Activated naive CD4-positive, alpha-beta T cell treated with anti-CD3 and anti-CD28 coated beads for 36 hours (primary cell): ENCODE measurements around the gene GABPA. TPM values are rescaled to one million over a fixed set of nuclear protein-coding genes. Genes with fewer than 3 reads are reported as not detected.
A peak's percentile ranks its signal among the peaks of the same experiment; 100 is the strongest.
"Not testable (repeated sequence)": the region's sequence is repeated elsewhere in the genome, so short reads cannot be mapped to it uniquely, and the experiment has no call there.

Source experiments
- CTCF ChIA-PET: fragments of 350-600 bp; sonication (Branson Sonifier 250); formaldehyde crosslinking; loops from one replicate; lab custom pipeline; 2021; ENCODE audit warnings: antibody characterized with exemption; lab: Charles Lee
- DNase-seq: peaks from one replicate; pipeline ENCODE4 v3.0.0-alpha.2; 2020
- H3K27ac Mint-ChIP-seq: one replicate; pipeline ENCODE4 v1.8.0; 2021; ENCODE audit warnings: mild to moderate bottlenecking, mixed read lengths
- H3K27me3 Mint-ChIP-seq: one replicate; pipeline ENCODE4 v1.8.0; 2021; ENCODE audit warnings: low read depth, mixed read lengths
- H3K36me3 Mint-ChIP-seq: one replicate; pipeline ENCODE4 v1.8.0; 2021; ENCODE audit warnings: low read depth, mixed read lengths
- H3K4me1 Mint-ChIP-seq: one replicate; pipeline ENCODE4 v1.8.0; 2021; ENCODE audit warnings: low read depth, mixed read lengths
- H3K4me3 Mint-ChIP-seq: one replicate; pipeline ENCODE4 v1.8.0; 2021; ENCODE audit warnings: mild to moderate bottlenecking, moderate library complexity, mixed read lengths
- H3K9me3 Mint-ChIP-seq: one replicate; pipeline ENCODE4 v1.8.0; 2021; ENCODE audit warnings: mixed read lengths
- intact Hi-C: fragments of 100-400 bp; cut with micrococcal nuclease; formaldehyde crosslinking; loops from one replicate; pipeline ENCODE4 v1.15.1; 2023
- total RNA-seq, 2 experiments: library from RNA; stranded (reverse); gene quantifications; one replicate each; pipeline ENCODE4 v1.2.3, GENCODE V29; 2021

Gene GABPA
- 10 to 100 TPM; 18.5 to 21.2 TPM for total RNA-seq

- peak; percentile 99 for DNase-seq
- CTCF ChIA-PET: interaction anchor here (0.9 to 4.2 kb wide), 6 partner anchors 10 to 127 kb away, joined by 3 to 26 read pairs (median 3); no protein-coding TSS in a partner anchor
- Mint-ChIP-seq H3K4me3 (peak within 1 kb of the TSS; percentile 94), H3K36me3 (peaks cover 12% of the 10 kb centered on the region), H3K4me1 (peaks cover 48% of the 10 kb centered on the region), H3K27me3 (no peaks in the 10 kb centered on the region), H3K27ac (peak within 1 kb of the TSS; percentile 99), H3K9me3 (no peaks in the 10 kb centered on the region)
- intact Hi-C loops: loop anchor here (1.0 to 5.0 kb wide), 13 partner anchors 55 to 436 kb away; partner anchors contain the start of gene JAM2
Observed at GRCh38 chr21:25734904-25735645, at the start of gene GABPA, which contains the start of gene ATP5PF. Gene GABPA, plus strand, starts transcription at chr21:25734972. Its CDS starts 6,627 bp downstream, at chr21:25741599. Gene ATP5PF, minus strand, starts transcription at chr21:25734904. Its CDS starts 5,110 bp downstream, at chr21:25729794.

- DNase-seq: no peak
- no peaks in the 10 kb centered on the region for H3K4me1 Mint-ChIP-seq
- CTCF ChIA-PET: no interaction called here
- no peaks in the 10 kb centered on the region for H3K27me3 Mint-ChIP-seq
- H3K9me3 Mint-ChIP-seq: no peaks in the 10 kb centered on the region
- intact Hi-C loops: no loop called here
- no peak overlapping the region for H3K4me3 Mint-ChIP-seq
- H3K27ac Mint-ChIP-seq: no peak overlapping the region
- no peaks in the 10 kb centered on the region for H3K36me3 Mint-ChIP-seq
Observed at GRCh38 chr21:25687787-25688186, 47.0 kb upstream of the GABPA start.

GRCh38 chr21:25688275-25689155 is 46.3 kb upstream of the GABPA start:
- no peak overlapping the region for H3K27ac Mint-ChIP-seq
- intact Hi-C loops: no loop called here
- CTCF ChIA-PET: no interaction called here

GRCh38 chr21:25689226-25689625 is 45.5 kb upstream of the GABPA start:
- Mint-ChIP-seq H3K36me3 (no peaks in the 10 kb centered on the region), H3K4me1 (no peaks in the 10 kb centered on the region), H3K27ac (no peak overlapping the region), H3K27me3 (no peaks in the 10 kb centered on the region), H3K4me3 (no peak overlapping the region), H3K9me3 (no peaks in the 10 kb centered on the region)
- CTCF ChIA-PET: interaction anchor here (1.1 kb wide), 1 partner anchor 81 kb away, joined by 3 read pairs; no protein-coding TSS in a partner anchor
- no peak for DNase-seq
- intact Hi-C loops: no loop called here

More at GRCh38 chr21:25688275-25689155, 46.3 kb upstream of the GABPA start:
- Mint-ChIP-seq H3K4me1 (no peaks in the 10 kb centered on the region), H3K9me3 (no peaks in the 10 kb centered on the region), H3K27me3 (no peaks in the 10 kb centered on the region), H3K4me3 (no peak overlapping the region), H3K36me3 (no peaks in the 10 kb centered on the region)
- DNase-seq: no peak

GRCh38 chr21:25691976-25692375 is 42.8 kb upstream of the GABPA start:
- no peak overlapping the region for H3K27ac Mint-ChIP-seq
- intact Hi-C loops: no loop called here
- H3K4me1 Mint-ChIP-seq: no peaks in the 10 kb centered on the region
- H3K36me3 Mint-ChIP-seq: no peaks in the 10 kb centered on the region
- no peaks in the 10 kb centered on the region for H3K9me3 Mint-ChIP-seq
- DNase-seq: no peak
- H3K4me3 Mint-ChIP-seq: no peak overlapping the region
- no peaks in the 10 kb centered on the region for H3K27me3 Mint-ChIP-seq
- CTCF ChIA-PET: interaction anchor here (0.8 kb wide), 1 partner anchor 84 kb away, joined by 3 read pairs; no protein-coding TSS in a partner anchor

GRCh38 chr21:25695461-25695860 is 39.3 kb upstream of the GABPA start:
- H3K27ac Mint-ChIP-seq, H3K9me3 Mint-ChIP-seq, CTCF ChIA-PET, H3K36me3 Mint-ChIP-seq, H3K4me3 Mint-ChIP-seq, H3K27me3 Mint-ChIP-seq, DNase-seq, intact Hi-C loops, H3K4me1 Mint-ChIP-seq: not testable (repeated sequence)

- Mint-ChIP-seq H3K4me3 (no peak overlapping the region), H3K9me3 (no peaks in the 10 kb centered on the region), H3K27me3 (no peaks in the 10 kb centered on the region), H3K36me3 (no peaks in the 10 kb centered on the region), H3K4me1 (no peaks in the 10 kb centered on the region), H3K27ac (no peak overlapping the region)
- CTCF ChIA-PET: interaction anchor here (0.9 to 3.4 kb wide), 2 partner anchors 48 to 92 kb away, joined by 4 to 19 read pairs; no protein-coding TSS in a partner anchor
- intact Hi-C loops: no loop called here
- no peak for DNase-seq
Observed at GRCh38 chr21:25700741-25701140, 34.0 kb upstream of the GABPA start.

GRCh38 chr21:25701529-25701928 is 33.2 kb upstream of the GABPA start:
- H3K9me3 Mint-ChIP-seq: no peaks in the 10 kb centered on the region
- H3K4me1 Mint-ChIP-seq: no peaks in the 10 kb centered on the region
- CTCF ChIA-PET: interaction anchor here (3.4 kb wide), 1 partner anchor 93 kb away, joined by 19 read pairs; no protein-coding TSS in a partner anchor
- intact Hi-C loops: no loop called here
- H3K27me3 Mint-ChIP-seq: no peaks in the 10 kb centered on the region
- DNase-seq: no peak
- H3K36me3 Mint-ChIP-seq: no peaks in the 10 kb centered on the region
- H3K4me3 Mint-ChIP-seq: no peak overlapping the region
- H3K27ac Mint-ChIP-seq: no peak overlapping the region

- CTCF ChIA-PET: interaction anchor here (0.7 to 3.9 kb wide), 12 partner anchors 8 to 104 kb away, joined by 3 to 62 read pairs (median 3); partner anchors contain the start of genes ATP5PF and GABPA
- DNase-seq: peak; percentile 60
- intact Hi-C loops: loop anchor here (1.0 to 2.0 kb wide), 5 partner anchors 92 to 358 kb away; no protein-coding TSS in a partner anchor
- H3K4me3 Mint-ChIP-seq: no peak overlapping the region
- no peaks in the 10 kb centered on the region for H3K27me3 Mint-ChIP-seq
- H3K36me3 Mint-ChIP-seq: no peaks in the 10 kb centered on the region
- H3K27ac Mint-ChIP-seq: no peak overlapping the region
- no peaks in the 10 kb centered on the region for H3K4me1 Mint-ChIP-seq
- no peaks in the 10 kb centered on the region for H3K9me3 Mint-ChIP-seq
Observed at GRCh38 chr21:25708467-25709065, 26.2 kb upstream of the GABPA start.

GRCh38 chr21:25709684-25710265 is 25.0 kb upstream of the GABPA start:
- H3K36me3 Mint-ChIP-seq: no peaks in the 10 kb centered on the region
- H3K4me3 Mint-ChIP-seq: no peak overlapping the region
- H3K27me3 Mint-ChIP-seq: no peaks in the 10 kb centered on the region
- H3K4me1 Mint-ChIP-seq: no peaks in the 10 kb centered on the region
- CTCF ChIA-PET: interaction anchor here (2.1 kb wide), 1 partner anchor 101 kb away, joined by 9 read pairs; no protein-coding TSS in a partner anchor
- H3K27ac Mint-ChIP-seq: no peak overlapping the region
- intact Hi-C loops: loop anchor here (1.0 to 2.0 kb wide), 2 partner anchors 91 to 153 kb away; no protein-coding TSS in a partner anchor
- no peak for DNase-seq
- H3K9me3 Mint-ChIP-seq: no peaks in the 10 kb centered on the region

- Mint-ChIP-seq H3K36me3 (no peaks in the 10 kb centered on the region), H3K4me1 (no peaks in the 10 kb centered on the region), H3K27ac (no peak overlapping the region), H3K27me3 (no peaks in the 10 kb centered on the region), H3K9me3 (no peaks in the 10 kb centered on the region), H3K4me3 (no peak overlapping the region)
- no peak for DNase-seq
- intact Hi-C loops: no loop called here
- CTCF ChIA-PET: interaction anchor here (2.1 kb wide), 1 partner anchor 102 kb away, joined by 9 read pairs; no protein-coding TSS in a partner anchor
Observed at GRCh38 chr21:25710550-25710949, 24.2 kb upstream of the GABPA start.
